ENCODE measurements around the gene GFOD1. TPM values are rescaled to one million over a fixed set of nuclear protein-coding genes. Genes with fewer than 3 reads are reported as not detected.

GFOD1 gene
- polyA plus RNA-seq, 1 of the 3 experiments (the other 2 are of a cell fraction): 1.6 TPM

- H3K4me3 ChIP-seq (ENCODE audit: low read depth in 2 of 2, low read length in 1 of 2): no peak overlapping the region
- DNase-seq: no peak
- H3K9me2 ChIP-seq: no peaks in the 10 kb centered on the region
- no peaks in the 10 kb centered on the region for H3F3A ChIP-seq (replicated peaks; ENCODE audit: insufficient read depth)
- POLR2A ChIA-PET: no interaction called here
- CTCF ChIA-PET: no interaction called here
- no peak overlapping the region for H3K27ac ChIP-seq (ENCODE audit: low read depth in 2 of 2, low read length in 1 of 2)
- H3K27me3 ChIP-seq (ENCODE audit: insufficient read depth): no peaks in the 10 kb centered on the region
- no peak overlapping the region for H3K4me2 ChIP-seq
- H2AFZ ChIP-seq (ENCODE audit: low read depth): no peak overlapping the region
- H3K9ac ChIP-seq: no peak overlapping the region
- no peaks in the 10 kb centered on the region for H4K20me1 ChIP-seq (ENCODE audit: insufficient read depth)
- WGBS (ENCODE audit: low lambda C conversion rate): 67% methylated on average over 2 of the region's 2 CpGs
- no peaks in the 10 kb centered on the region for H3K79me2 ChIP-seq (ENCODE audit: insufficient read depth)
- no peaks in the 10 kb centered on the region for H3K9me3 ChIP-seq
- H3K36me3 ChIP-seq (replicated peaks in 1 of 2; ENCODE audit: control insufficient read depth in 1 of 2, insufficient read depth in 2 of 2, low read length in 1 of 2): no peaks in the 10 kb centered on the region
- peak; percentile 51; the same call in 1 of the 2 replicates for TF ChIP-seq GATA2 (CRISPR knock-in tag; IDR thresholded peaks at IDR 0.05)
- no peak for TF ChIP-seq JUND (IDR thresholded peaks at IDR 0.05)
- peaks cover 8 to 9% of the 10 kb centered on the region in 2 experiments; a peak in 3 of 4 replicates for H3K4me1 ChIP-seq (ENCODE audit: control insufficient read depth in 1 of 2, insufficient read depth in 2 of 2, low read depth in 1 of 2, low read length in 1 of 2)
Observed at GRCh38 chr6:13392462-13392861, 94.9 kb downstream of the GFOD1 start.

- no peaks in the 10 kb centered on the region for H3K9me3 ChIP-seq
- DNase-seq: no peak
- ChIA-PET CTCF (no interaction called here), POLR2A (no interaction called here)
- 90% methylated on average over 5 of the region's 5 CpGs for WGBS (ENCODE audit: low lambda C conversion rate)
- H3K4me1 ChIP-seq (ENCODE audit: control insufficient read depth in 1 of 2, insufficient read depth in 2 of 2, low read depth in 1 of 2, low read length in 1 of 2): peaks cover 8 to 9% of the 10 kb centered on the region in 2 experiments; a peak in 3 of 4 replicates
- H2AFZ ChIP-seq (ENCODE audit: low read depth): no peak overlapping the region
- no peaks in the 10 kb centered on the region for H3K36me3 ChIP-seq (replicated peaks in 1 of 2; ENCODE audit: control insufficient read depth in 1 of 2, insufficient read depth in 2 of 2, low read length in 1 of 2)
- H3K27ac ChIP-seq (ENCODE audit: low read depth in 2 of 2, low read length in 1 of 2): no peak overlapping the region
- no peaks in the 10 kb centered on the region for H3K27me3 ChIP-seq (ENCODE audit: insufficient read depth)
- H4K20me1 ChIP-seq (ENCODE audit: insufficient read depth): no peaks in the 10 kb centered on the region
- no peak overlapping the region for H3K4me2 ChIP-seq
- no peak overlapping the region for H3K9ac ChIP-seq
- no peak overlapping the region for H3K4me3 ChIP-seq (ENCODE audit: low read depth in 2 of 2, low read length in 1 of 2)
- TF ChIP-seq PBX3 (IDR thresholded peaks at IDR 0.05) (no peak), RFX5 (IDR thresholded peaks at IDR 0.05; ENCODE audit: low read length) (no peak), FOSL2 (IDR thresholded peaks at IDR 0.05; ENCODE audit: borderline replicate concordance, low read depth) (no peak), FOXJ3 (CRISPR knock-in tag; IDR thresholded peaks at IDR 0.05) (no peak), GATA2 (CRISPR knock-in tag; IDR thresholded peaks at IDR 0.05) (no peak), USF2 (IDR thresholded peaks at IDR 0.05; ENCODE audit: borderline replicate concordance, low read depth, low read length) (no peak), TCF12 (IDR thresholded peaks at IDR 0.05) (no peak), EP300 (IDR thresholded peaks at IDR 0.05; ENCODE audit: borderline replicate concordance in 1 of 2, low read depth in 1 of 2, low read length in 1 of 2) (no peak), TAF1 (IDR thresholded peaks at IDR 0.05; ENCODE audit: borderline replicate concordance, low read depth, low read length) (no peak), MEF2A (IDR thresholded peaks at IDR 0.05; ENCODE audit: borderline replicate concordance, low read depth) (no peak), MXI1 (IDR thresholded peaks at IDR 0.05; ENCODE audit: low read depth, low read length) (no peak), CHD2 (IDR thresholded peaks at IDR 0.05; ENCODE audit: low read length, partially characterized antibody) (no peak), GABPA (IDR thresholded peaks at IDR 0.05; ENCODE audit: low read depth) (no peak), SMC3 (IDR thresholded peaks at IDR 0.05; ENCODE audit: low read depth, low read length) (no peak)
- H3K9me2 ChIP-seq: no peaks in the 10 kb centered on the region
- no peaks in the 10 kb centered on the region for H3F3A ChIP-seq (replicated peaks; ENCODE audit: insufficient read depth)
- no peaks in the 10 kb centered on the region for H3K79me2 ChIP-seq (ENCODE audit: insufficient read depth)
Observed at GRCh38 chr6:13391537-13391936, 95.9 kb downstream of the GFOD1 start.
